OCI-LY3 (cell line): ENCODE data around the gene UBE2R2.

Experiments used
- EZH2phosphoT487 ChIP-seq: fragments of 200-600 bp; shearing (Covaris generic); IDR thresholded peaks from 2 replicates; pipeline ENCODE4 v1.6.1; 2018; ENCODE audit warnings: antibody characterized with exemption, mixed run types, low read depth
- TF ChIP-seq, protein P1 (sequence below): fragments of 200-600, 300-600 bp; sonication (generic); IDR thresholded peaks from 2 replicates; pipeline ENCODE4 v1.5.1; 2014; ENCODE audit warnings: antibody characterized with exemption, low read length, low read depth

DNA sequence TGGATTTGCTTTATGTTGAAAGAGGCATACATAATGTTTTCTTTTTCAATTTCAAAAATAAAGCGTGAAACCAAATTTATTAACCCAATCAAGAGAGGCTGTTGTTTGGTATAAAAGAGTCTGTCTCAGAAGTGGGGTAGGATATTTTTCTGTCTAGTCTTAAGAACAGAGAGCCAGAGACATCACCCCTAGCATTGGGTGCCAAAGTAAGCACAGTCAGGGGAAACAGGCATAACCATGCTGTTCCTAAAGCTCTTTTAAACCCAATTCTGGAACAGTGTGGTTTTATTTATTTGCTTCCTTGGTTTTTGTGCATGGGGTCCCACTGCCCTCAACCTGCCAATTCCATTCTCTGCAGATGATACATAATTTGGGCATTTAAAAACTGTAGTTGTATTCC is 88.2 kb downstream of the UBE2R2 start:
- TF ChIP-seq, protein P1, sequence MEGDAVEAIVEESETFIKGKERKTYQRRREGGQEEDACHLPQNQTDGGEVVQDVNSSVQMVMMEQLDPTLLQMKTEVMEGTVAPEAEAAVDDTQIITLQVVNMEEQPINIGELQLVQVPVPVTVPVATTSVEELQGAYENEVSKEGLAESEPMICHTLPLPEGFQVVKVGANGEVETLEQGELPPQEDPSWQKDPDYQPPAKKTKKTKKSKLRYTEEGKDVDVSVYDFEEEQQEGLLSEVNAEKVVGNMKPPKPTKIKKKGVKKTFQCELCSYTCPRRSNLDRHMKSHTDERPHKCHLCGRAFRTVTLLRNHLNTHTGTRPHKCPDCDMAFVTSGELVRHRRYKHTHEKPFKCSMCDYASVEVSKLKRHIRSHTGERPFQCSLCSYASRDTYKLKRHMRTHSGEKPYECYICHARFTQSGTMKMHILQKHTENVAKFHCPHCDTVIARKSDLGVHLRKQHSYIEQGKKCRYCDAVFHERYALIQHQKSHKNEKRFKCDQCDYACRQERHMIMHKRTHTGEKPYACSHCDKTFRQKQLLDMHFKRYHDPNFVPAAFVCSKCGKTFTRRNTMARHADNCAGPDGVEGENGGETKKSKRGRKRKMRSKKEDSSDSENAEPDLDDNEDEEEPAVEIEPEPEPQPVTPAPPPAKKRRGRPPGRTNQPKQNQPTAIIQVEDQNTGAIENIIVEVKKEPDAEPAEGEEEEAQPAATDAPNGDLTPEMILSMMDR: no peak
- TF ChIP-seq EZH2phosphoT487: no peak
